Stimulated activated CD4-positive, alpha-beta T cell treated with anti-CD3 and anti-CD28 coated beads, Interleukin-2, amount 100 ng/mL, for 48 hours (primary cell): Measurements from ENCODE around the gene PYCR2.

ENCODE experiments used
- DNase-seq, 2 donors: peaks; one replicate each; pipeline ENCODE4 v3.0.0-alpha.2; 2020

Gene PYCR2

GRCh38 chr1:225873281-225873850 lies 50.7 kb downstream of the PYCR2 start:
- DNase-seq = no peak

GRCh38 chr1:225872075-225872430 lies 52.0 kb downstream of the PYCR2 start:
- no peak for DNase-seq

DNA sequence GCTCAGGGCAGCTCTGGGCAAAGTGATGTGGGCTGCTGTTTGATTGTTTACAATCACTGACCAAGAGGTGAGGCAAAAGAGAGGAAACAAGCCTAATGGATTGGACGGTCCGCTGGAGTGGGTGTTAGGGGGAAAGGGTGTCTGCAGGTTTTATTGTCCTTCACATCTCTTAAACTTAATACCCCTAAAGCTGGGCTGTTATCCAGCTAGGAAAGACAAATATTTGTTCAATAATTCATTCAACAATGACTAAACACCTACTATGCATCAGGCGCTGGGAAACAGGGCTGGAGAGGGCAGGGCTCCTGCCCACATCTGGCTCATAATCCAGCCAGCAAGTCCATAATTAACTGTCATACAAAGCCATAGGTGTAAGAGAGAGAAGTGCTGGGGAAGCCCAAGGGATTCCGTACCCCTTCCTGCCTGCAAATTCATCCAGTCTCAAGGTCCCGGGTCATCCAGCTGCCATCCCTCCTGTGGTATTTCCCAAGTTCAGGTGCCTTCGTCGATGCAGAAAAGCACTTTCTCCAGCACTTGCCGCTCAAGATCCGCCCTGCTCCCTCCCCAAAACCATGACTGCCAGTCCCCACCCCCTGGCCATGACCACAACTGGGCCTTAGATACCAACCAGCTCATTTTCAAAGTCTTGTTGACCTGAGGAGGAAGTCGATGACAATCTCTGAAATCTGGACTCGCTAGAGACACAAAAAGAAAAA lies 52.5 kb downstream of the PYCR2 start:
- no peak for DNase-seq

DNA sequence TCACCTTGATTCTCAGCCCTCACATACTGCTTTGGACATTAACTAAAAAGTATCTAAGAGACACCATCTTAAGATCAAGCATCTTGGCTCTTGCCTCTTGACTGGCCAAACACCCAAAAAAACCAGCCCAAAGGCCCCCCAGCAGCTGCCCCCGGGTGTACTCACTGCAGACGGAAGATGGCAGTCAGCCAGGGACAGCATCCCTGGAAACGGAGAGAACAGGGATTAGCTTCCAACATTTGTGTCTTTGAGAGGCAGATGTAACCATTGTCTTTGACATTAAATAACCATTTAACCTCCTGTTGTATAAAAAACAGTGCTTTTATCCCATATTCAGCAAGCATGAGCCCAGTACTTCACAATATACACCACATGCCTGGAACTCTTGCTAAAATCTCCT lies 53.1 kb downstream of the PYCR2 start:
- DNase-seq = no peak
